ENCODE results near the gene PER2. TPM values are rescaled to one million over a fixed set of nuclear protein-coding genes. Genes with fewer than 3 reads are reported as not detected.
"Not testable (repeated sequence)": the region's sequence is repeated elsewhere in the genome, so short reads cannot be mapped to it uniquely, and the experiment has no call there.

Gene PER2
- total and polyA plus RNA-seq, 3 experiments from 2014 or later: 4.3 to 14.2 (median 12.9) TPM

DNA sequence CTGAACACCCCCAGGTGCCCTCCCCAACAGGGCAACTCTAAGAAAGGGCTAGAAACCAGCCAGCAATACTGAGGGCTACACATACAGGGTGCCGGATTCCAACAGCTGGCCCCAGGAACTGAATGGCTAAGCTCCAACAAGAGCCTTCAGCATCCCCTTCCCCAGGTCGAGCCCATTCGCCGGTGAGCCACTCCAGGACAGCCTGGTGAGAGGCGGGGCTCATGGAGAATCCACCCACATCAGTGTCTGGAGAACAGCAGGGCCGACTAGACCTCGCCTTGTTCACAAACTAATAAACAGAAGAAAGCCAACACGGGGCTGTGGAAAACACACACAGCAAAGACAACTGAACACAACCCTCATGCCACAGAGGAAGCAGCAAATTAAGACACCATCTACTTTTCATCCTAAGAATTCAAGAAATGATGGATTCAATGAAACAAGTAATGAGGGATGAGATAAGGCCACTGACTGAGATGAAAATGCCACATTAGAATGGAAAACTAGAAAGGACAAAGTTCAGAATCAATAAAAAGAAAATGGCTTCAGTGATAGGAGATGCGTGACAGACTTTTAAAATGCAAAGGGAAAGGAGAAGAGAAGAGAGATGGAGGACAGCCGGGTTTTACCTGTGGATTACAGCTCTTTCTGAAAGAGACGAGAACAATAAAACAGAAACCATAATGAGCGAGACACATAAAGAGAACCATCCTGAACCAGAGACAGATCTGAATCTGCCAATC, 8.2 kb downstream of the PER2 start:
- Histone ChIP-seq H3K27ac (ENCODE audit: low read depth, low read length) (no peak overlapping the region), H3K4me3 (ENCODE audit: low read length) (no peak overlapping the region), H3K9me3 (ENCODE audit: low read length) (no peaks in the 10 kb centered on the region), H3K36me3 (ENCODE audit: insufficient read depth, low read length) (peaks cover 6% of the 10 kb centered on the region), H3K27me3 (ENCODE audit: insufficient read depth, low read length, poor library complexity, severe bottlenecking) (no peaks in the 10 kb centered on the region), H3K4me1 (ENCODE audit: insufficient read depth, low read length) (no peaks in the 10 kb centered on the region)
- POLR2A ChIA-PET: no interaction called here
- Mint-ChIP-seq H3K4me3 (peak overlapping the region in 1 of 7 donors; percentile 31), H3K27ac (peak overlapping the region in 1 of 8 donors; percentile 55), H3K36me3 (peaks cover 0 to 25% (median 7%) of the 10 kb centered on the region in 3 donors), H3K4me1 (peaks cover 13 to 30% (median 20%) of the 10 kb centered on the region in 3 donors), H3K9me3 (no peaks in the 10 kb centered on the region), H3K27me3 (no peaks in the 10 kb centered on the region)
- no peak for DNase-seq
- CTCF ChIA-PET: no interaction called here

GRCh38 chr2:238279324-238279682, 9.1 kb downstream of the PER2 start:
- no peak for DNase-seq
- H3K9me3 Mint-ChIP-seq: no peaks in the 10 kb centered on the region
- no peak overlapping the region for H3K4me3 Mint-ChIP-seq
- no peak overlapping the region for H3K4me3 ChIP-seq (ENCODE audit: low read length)
- no peaks in the 10 kb centered on the region for H3K9me3 ChIP-seq (ENCODE audit: low read length)
- H3K4me1 ChIP-seq (ENCODE audit: insufficient read depth, low read length): no peaks in the 10 kb centered on the region
- H3K27ac ChIP-seq (ENCODE audit: low read depth, low read length): no peak overlapping the region
- peaks cover 6% of the 10 kb centered on the region for H3K36me3 ChIP-seq (ENCODE audit: insufficient read depth, low read length)
- no peaks in the 10 kb centered on the region for H3K27me3 Mint-ChIP-seq
- no peak overlapping the region for H3K27ac Mint-ChIP-seq
- peaks cover 0 to 35% (median 7%) of the 10 kb centered on the region in 3 donors for H3K36me3 Mint-ChIP-seq
- peaks cover 13 to 25% (median 17%) of the 10 kb centered on the region in 3 donors for H3K4me1 Mint-ChIP-seq
- POLR2A ChIA-PET: no interaction called here
- no peaks in the 10 kb centered on the region for H3K27me3 ChIP-seq (ENCODE audit: insufficient read depth, low read length, poor library complexity, severe bottlenecking)
- CTCF ChIA-PET: interaction anchor here (0.7 kb wide), 1 partner anchor 9 kb away, joined by 3 read pairs; the partner anchor contains the start of gene PER2

DNA sequence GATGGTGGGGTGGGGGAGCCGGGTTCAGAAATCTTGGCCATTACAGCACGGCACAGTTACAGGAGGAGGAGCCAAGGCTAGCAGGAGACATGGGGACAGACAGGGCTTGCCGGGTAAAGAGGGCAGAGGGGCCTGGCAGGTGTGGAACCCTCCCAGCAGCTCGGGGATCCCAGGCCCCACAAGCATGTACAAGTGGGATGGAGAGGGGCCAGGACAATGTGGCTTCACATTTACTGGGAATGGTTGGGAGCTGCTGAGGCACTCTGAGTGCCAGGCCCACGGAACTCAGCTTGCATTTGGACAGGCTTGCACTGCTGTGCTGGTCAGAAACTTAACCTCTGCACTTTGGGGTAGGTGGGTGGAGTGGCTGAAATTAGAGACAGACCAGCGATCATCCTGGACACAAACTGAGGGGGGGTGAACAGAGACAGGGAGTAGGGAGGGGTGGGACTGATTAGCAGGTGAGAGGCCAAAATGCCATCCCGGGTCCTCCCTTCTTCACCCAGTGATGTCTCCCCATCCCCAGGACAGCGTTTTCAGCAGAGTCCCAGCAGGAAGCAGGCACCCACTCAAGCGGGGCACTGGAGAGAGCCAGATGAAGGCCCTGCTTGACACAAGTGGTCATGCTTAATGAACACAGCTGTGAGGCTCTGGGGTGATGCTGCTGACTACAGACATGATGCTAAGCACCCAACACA, 9.6 kb downstream of the PER2 start:
- Mint-ChIP-seq H3K4me1 (peaks cover 13 to 25% (median 17%) of the 10 kb centered on the region in 3 donors), H3K4me3 (no peak overlapping the region), H3K36me3 (peaks cover 0 to 40% (median 9%) of the 10 kb centered on the region in 3 donors), H3K9me3 (no peaks in the 10 kb centered on the region), H3K27ac (peak overlapping the region in 4 of 8 donors; percentile 20 to 75 (median 54)), H3K27me3 (no peaks in the 10 kb centered on the region)
- ChIA-PET CTCF (interaction anchor here (0.7 kb wide), 1 partner anchor 10 kb away, joined by 3 read pairs; the partner anchor contains the start of gene PER2), POLR2A (no interaction called here)
- H3K27ac ChIP-seq (ENCODE audit: low read depth, low read length): no peak overlapping the region
- H3K4me3 ChIP-seq (ENCODE audit: low read length): no peak overlapping the region
- H3K36me3 ChIP-seq (ENCODE audit: insufficient read depth, low read length): peaks cover 6% of the 10 kb centered on the region
- no peaks in the 10 kb centered on the region for H3K4me1 ChIP-seq (ENCODE audit: insufficient read depth, low read length)
- peak in 1 of 5 donors; percentile 1 for DNase-seq
- H3K27me3 ChIP-seq (ENCODE audit: insufficient read depth, low read length, poor library complexity, severe bottlenecking): no peaks in the 10 kb centered on the region
- H3K9me3 ChIP-seq (ENCODE audit: low read length): no peaks in the 10 kb centered on the region

- Mint-ChIP-seq H3K9me3 (no peaks in the 10 kb centered on the region), H3K36me3 (peaks cover 3 to 49% (median 12%) of the 10 kb centered on the region in 3 donors), H3K27me3 (no peaks in the 10 kb centered on the region), H3K4me3 (no peak overlapping the region), H3K4me1 (peaks cover 7 to 20% (median 13%) of the 10 kb centered on the region in 3 donors), H3K27ac (peak overlapping the region in 2 of 8 donors; percentile 37 to 63)
- H3K27ac ChIP-seq (ENCODE audit: low read depth, low read length): no peak overlapping the region
- peak in 1 of 5 donors; percentile 13 for DNase-seq
- no peaks in the 10 kb centered on the region for H3K9me3 ChIP-seq (ENCODE audit: low read length)
- no peak overlapping the region for H3K4me3 ChIP-seq (ENCODE audit: low read length)
- ChIA-PET POLR2A (no interaction called here), CTCF (no interaction called here)
- no peaks in the 10 kb centered on the region for H3K27me3 ChIP-seq (ENCODE audit: insufficient read depth, low read length, poor library complexity, severe bottlenecking)
- peaks cover 6% of the 10 kb centered on the region for H3K36me3 ChIP-seq (ENCODE audit: insufficient read depth, low read length)
- H3K4me1 ChIP-seq (ENCODE audit: insufficient read depth, low read length): no peaks in the 10 kb centered on the region
Observed at GRCh38 chr2:238277695-238278094, 10.7 kb downstream of the PER2 start.

GRCh38 chr2:238274152-238274865, 14.1 kb downstream of the PER2 start:
- peaks cover 9 to 80% (median 19%) of the 10 kb centered on the region in 3 donors for H3K36me3 Mint-ChIP-seq
- no peak overlapping the region for H3K4me3 Mint-ChIP-seq
- ChIA-PET POLR2A (no interaction called here), CTCF (interaction anchor here (1.6 to 2.0 kb wide), 2 partner anchors 11 kb away, joined by 7 to 9 read pairs; no protein-coding TSS in a partner anchor)
- no peak overlapping the region for H3K27ac ChIP-seq (ENCODE audit: low read depth, low read length)
- H3K27me3 ChIP-seq (ENCODE audit: insufficient read depth, low read length, poor library complexity, severe bottlenecking): no peaks in the 10 kb centered on the region
- H3K4me1 Mint-ChIP-seq: peaks cover 0 to 3% (median 0%) of the 10 kb centered on the region in 3 donors
- no peaks in the 10 kb centered on the region for H3K4me1 ChIP-seq (ENCODE audit: insufficient read depth, low read length)
- DNase-seq: peak in 1 of 5 donors; percentile 36
- H3K9me3 ChIP-seq (ENCODE audit: low read length): no peaks in the 10 kb centered on the region
- H3K4me3 ChIP-seq (ENCODE audit: low read length): no peak overlapping the region
- H3K27ac Mint-ChIP-seq: peak overlapping the region in 1 of 8 donors; percentile 5
- no peaks in the 10 kb centered on the region for H3K9me3 Mint-ChIP-seq
- no peaks in the 10 kb centered on the region for H3K27me3 Mint-ChIP-seq
- peaks cover 6% of the 10 kb centered on the region for H3K36me3 ChIP-seq (ENCODE audit: insufficient read depth, low read length)

- POLR2A ChIA-PET, H3K4me3 Mint-ChIP-seq: not testable (repeated sequence)
- H3K36me3 Mint-ChIP-seq: peaks cover 9 to 85% (median 21%) of the 10 kb centered on the region in 3 donors
Observed at GRCh38 chr2:238273433-238273832, 15.0 kb downstream of the PER2 start.

DNA sequence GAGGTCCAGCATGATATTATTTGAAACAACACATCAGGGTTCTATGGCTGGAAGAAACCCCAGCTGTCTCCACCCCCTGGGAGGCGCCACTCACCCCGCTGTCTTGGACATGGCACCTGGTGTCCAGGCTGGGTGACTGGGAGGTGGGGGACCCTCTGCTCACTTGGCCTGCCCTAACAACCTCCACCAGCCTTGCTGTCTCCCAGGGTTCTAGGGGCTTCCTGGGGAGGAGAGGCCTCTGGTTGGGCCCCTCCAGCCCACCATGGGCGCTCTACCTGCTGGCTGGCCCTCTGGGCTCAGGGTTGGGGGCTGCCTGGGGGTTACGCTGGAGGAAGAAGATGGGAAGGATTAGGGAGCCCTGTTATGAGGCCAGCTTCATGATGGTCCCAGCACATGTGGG, 16.3 kb downstream of the PER2 start:
- CTCF ChIA-PET: interaction anchor here (0.7 kb wide), 1 partner anchor 9 kb away, joined by 4 read pairs; no protein-coding TSS in a partner anchor
- Histone ChIP-seq H3K36me3 (ENCODE audit: insufficient read depth, low read length) (peaks cover 6% of the 10 kb centered on the region), H3K4me1 (ENCODE audit: insufficient read depth, low read length) (no peaks in the 10 kb centered on the region), H3K27me3 (ENCODE audit: insufficient read depth, low read length, poor library complexity, severe bottlenecking) (no peaks in the 10 kb centered on the region), H3K9me3 (ENCODE audit: low read length) (no peaks in the 10 kb centered on the region), H3K4me3 (ENCODE audit: low read length) (no peak overlapping the region), H3K27ac (ENCODE audit: low read depth, low read length) (no peak overlapping the region)
- no peaks in the 10 kb centered on the region for H3K9me3 Mint-ChIP-seq
- DNase-seq: peak in 1 of 5 donors; percentile 31
- peaks cover 12 to 87% (median 21%) of the 10 kb centered on the region in 3 donors for H3K36me3 Mint-ChIP-seq
- no peaks in the 10 kb centered on the region for H3K4me1 Mint-ChIP-seq
- H3K4me3 Mint-ChIP-seq: no peak overlapping the region
- H3K27me3 Mint-ChIP-seq: no peaks in the 10 kb centered on the region
- POLR2A ChIA-PET: no interaction called here
- H3K27ac Mint-ChIP-seq: no peak overlapping the region

More at GRCh38 chr2:238273433-238273832, 15.0 kb downstream of the PER2 start:
- not testable (repeated sequence) for H3K4me3 ChIP-seq (ENCODE audit: low read length); H3K4me1 ChIP-seq (ENCODE audit: insufficient read depth, low read length); H3K9me3 ChIP-seq (ENCODE audit: low read length); H3K27ac Mint-ChIP-seq; H3K36me3 ChIP-seq (ENCODE audit: insufficient read depth, low read length); H3K27ac ChIP-seq (ENCODE audit: low read depth, low read length); H3K27me3 ChIP-seq (ENCODE audit: insufficient read depth, low read length, poor library complexity, severe bottlenecking); H3K4me1 Mint-ChIP-seq; H3K27me3 Mint-ChIP-seq; H3K9me3 Mint-ChIP-seq
- peak in 1 of 5 donors; percentile 7 for DNase-seq
- CTCF ChIA-PET: interaction anchor here (2.0 kb wide), 1 partner anchor 10 kb away, joined by 7 read pairs; no protein-coding TSS in a partner anchor

Measured in CD8-positive, alpha-beta memory T cell (primary cell).